CD14-positive monocyte (primary cell): ENCODE results near the gene ATG16L2. TPM values are rescaled to one million over a fixed set of nuclear protein-coding genes. Genes with fewer than 3 reads are reported as not detected.
A peak's percentile ranks its signal among the peaks of the same experiment; 100 is the strongest.

ENCODE experiments used
- DNase-seq, 3 donors: peaks; one replicate each; pipeline ENCODE4 v3.0.0-alpha.2; 2011 to 2022
- H2AFZ ChIP-seq: 2 replicates; pipeline ENCODE4 v1.6.0; 2012; ENCODE audit warnings: mild to moderate bottlenecking, low read depth, low read length, inconsistent platforms; ENCODE audit not compliant: insufficient read depth, poor library complexity, severe bottlenecking
- H3K27ac ChIP-seq, 2 donors: 1 replicate in 1 of 2; 2 replicates in 1 of 2; pipeline ENCODE4 v1.5.1; 2012 to 2013; ENCODE audit warnings: low read length in 2 of 2, control low read depth in 1 of 2, inconsistent platforms in 1 of 2, low read depth in 1 of 2, mild to moderate bottlenecking in 1 of 2
- H3K27me3 ChIP-seq, 2 donors: one replicate each; pipeline versions ENCODE4 v1.6.0 to v1.6.1; 2011 to 2013; ENCODE audit warnings: low read length in 2 of 2; ENCODE audit not compliant: control insufficient read depth in 2 of 2, insufficient read depth in 2 of 2
- H3K36me3 ChIP-seq, 2 donors: replicated peaks in 1 of 2; 1 replicate in 1 of 2; 2 replicates in 1 of 2; pipeline versions ENCODE4 v1.5.1 to v1.6.1; 2012 to 2013; ENCODE audit warnings: low read length in 2 of 2, control low read depth in 1 of 2, inconsistent platforms in 1 of 2, mild to moderate bottlenecking in 1 of 2; ENCODE audit not compliant: insufficient read depth in 2 of 2, control insufficient read depth in 1 of 2
- H3K4me1 ChIP-seq, 2 donors: 1 replicate in 1 of 2; 2 replicates in 1 of 2; pipeline versions ENCODE4 v1.5.1 to v1.6.1; 2012 to 2013; ENCODE audit warnings: low read length in 2 of 2, control low read depth in 1 of 2, inconsistent platforms in 1 of 2, mild to moderate bottlenecking in 1 of 2, moderate library complexity in 1 of 2; ENCODE audit not compliant: insufficient read depth in 2 of 2, control insufficient read depth in 1 of 2
- H3K4me2 ChIP-seq: replicated peaks from 2 replicates; pipeline ENCODE3; 2012; ENCODE audit warnings: low read length, moderate library complexity, mild to moderate bottlenecking; ENCODE audit not compliant: poor library complexity, severe bottlenecking; ENCODE audit errors: extremely low read depth
- H3K4me3 ChIP-seq, 3 experiments: fragments of 200-600 bp in 1 of 3; sonication (generic) in 1 of 3; replicated peaks in 1 of 3; 1 replicate in 2 of 3; 2 replicates in 1 of 3; pipeline ENCODE4 v1.5.1; 2011 to 2013; ENCODE audit warnings: low read length in 3 of 3, mild to moderate bottlenecking in 3 of 3, control low read depth in 2 of 3, low read depth in 2 of 3, inconsistent platforms in 1 of 3, moderate library complexity in 1 of 3
- H3K79me2 ChIP-seq: 2 replicates; pipeline ENCODE4 v1.6.0; 2012; ENCODE audit warnings: mild to moderate bottlenecking, control low read depth, inconsistent platforms, low read length, moderate library complexity; ENCODE audit not compliant: insufficient read depth
- H3K9ac ChIP-seq: 2 replicates; pipeline ENCODE4 v1.6.0; 2017; ENCODE audit warnings: low read length, mild to moderate bottlenecking; ENCODE audit not compliant: insufficient read depth, poor library complexity, severe bottlenecking
- H3K9me3 ChIP-seq, 2 donors: replicated peaks in 1 of 2; 1 replicate in 1 of 2; 2 replicates in 1 of 2; pipeline versions ENCODE4 v1.5.1 to v1.6.1; 2012 to 2013; ENCODE audit warnings: low read length in 2 of 2, control low read depth in 1 of 2; ENCODE audit not compliant: control insufficient read depth in 1 of 2, insufficient read depth in 1 of 2
- H4K20me1 ChIP-seq: 2 replicates; pipeline ENCODE4 v1.6.0; 2012; ENCODE audit warnings: mild to moderate bottlenecking, low read length, control low read depth, moderate library complexity; ENCODE audit not compliant: insufficient read depth
- H3K27ac Mint-ChIP-seq, 7 donors: one replicate each; pipeline ENCODE4 v1.8.0; 2020; ENCODE audit warnings: mild to moderate bottlenecking in 7 of 7, mixed read lengths in 7 of 7, moderate library complexity in 6 of 7, inconsistent platforms in 2 of 7
- H3K27me3 Mint-ChIP-seq, 3 donors: one replicate each; pipeline ENCODE4 v1.8.0; 2021 to 2022; ENCODE audit warnings: low read depth in 3 of 3, mild to moderate bottlenecking in 3 of 3, mixed read lengths in 3 of 3, moderate library complexity in 3 of 3, inconsistent platforms in 1 of 3
- H3K36me3 Mint-ChIP-seq, 2 donors: one replicate each; pipeline ENCODE4 v1.8.0; 2020; ENCODE audit warnings: mixed read lengths in 2 of 2, inconsistent platforms in 1 of 2, mild to moderate bottlenecking in 1 of 2
- H3K4me1 Mint-ChIP-seq: one replicate; pipeline ENCODE4 v1.8.0; 2020; ENCODE audit warnings: mild to moderate bottlenecking, mixed read lengths
- H3K4me3 Mint-ChIP-seq, 2 donors: one replicate each; pipeline ENCODE4 v1.8.0; 2020; ENCODE audit warnings: mild to moderate bottlenecking in 2 of 2, mixed read lengths in 2 of 2, moderate library complexity in 1 of 2
- H3K9me3 Mint-ChIP-seq, 7 donors: one replicate each; pipeline ENCODE4 v1.8.0; 2020 to 2022; ENCODE audit warnings: mixed read lengths in 7 of 7, mild to moderate bottlenecking in 6 of 7, moderate library complexity in 6 of 7, inconsistent platforms in 2 of 7
- CTCF ChIP-seq: fragments of 200-600 bp; IDR thresholded peaks from one replicate; pipeline ENCODE4 v1.8.0; 2022; ENCODE audit warnings: antibody characterized with exemption, mild to moderate bottlenecking
- WGBS: methylation state at CpG from one replicate; pipeline ENCODE4 v1.1.5; 2013; ENCODE audit warnings: missing lambda C conversion rate; ENCODE audit not compliant: insufficient coverage; 5-methylcytosine and 5-hydroxymethylcytosine counted together
- intact Hi-C, 2 donors: fragments of 100-400 bp; cut with micrococcal nuclease; formaldehyde crosslinking; loops; one replicate each; pipeline versions ENCODE4 v1.15.0 to v1.15.1; 2023
- polyA plus RNA-seq, 3 donors: library from polyadenylated mRNA; depleted of rRNA in 1 of 3; unstranded in 2 of 3; stranded (reverse) in 1 of 3; fragments of 300-500 nt in 2 of 3; fragments of >200 nt in 1 of 3; fragmentation: Illumina TruSeq in 2 of 3; gene quantifications; 1 replicate in 2 of 3; 2 replicates in 1 of 3; pipeline ENCODE4 v1.2.3, GENCODE V29; 2012 to 2021

The ATG16L2 gene
- polyA plus RNA-seq, 3 donors = 36.9 to 975 (median 46.8) TPM

- Histone ChIP-seq H3K36me3 (peaks cover 21 to 24% of the 10 kb centered on the region in 2 donors), H4K20me1 (peaks cover 33% of the 10 kb centered on the region), H2AFZ (no peak overlapping the region), H3K9me3 (no peaks in the 10 kb centered on the region), H3K27ac (peak overlapping the region; percentile 98), H3K4me1 (peaks cover 62 to 80% of the 10 kb centered on the region in 2 donors), H3K9ac (peak overlapping the region; percentile 94), H3K4me3 (peak overlapping the region; percentile 73 to 100 (median 99)), H3K27me3 (no peaks in the 10 kb centered on the region), H3K4me2 (peak overlapping the region; percentile 100), H3K79me2 (peaks cover 87% of the 10 kb centered on the region)
- WGBS = 17% methylated on average over 1 of the region's 4 CpGs
- Mint-ChIP-seq H3K27ac (peak overlapping the region; percentile 97 to 100 (median 98)), H3K4me1 (peaks cover 69% of the 10 kb centered on the region), H3K4me3 (peak overlapping the region; percentile 99 to 100), H3K9me3 (peaks cover 0 to 5% (median 3%) of the 10 kb centered on the region in 7 donors), H3K36me3 (peaks cover 29 to 57% of the 10 kb centered on the region in 2 donors), H3K27me3 (peaks cover 0 to 5% (median 3%) of the 10 kb centered on the region in 3 donors)
- DNase-seq = peak; percentile 52 to 60 (median 58)
- no peak for TF ChIP-seq CTCF
- intact Hi-C loops = loop anchor here in 1 of 2 donors (5.0 kb wide), 2 partner anchors 75 to 90 kb away; no protein-coding TSS in a partner anchor
Measured at GRCh38 chr11:72812604-72812966, 1.6 kb upstream of the ATG16L2 start.

GRCh38 chr11:72812967-72813739, 1.1 kb upstream of the ATG16L2 start:
- Histone ChIP-seq H3K4me1 (peaks cover 59 to 80% of the 10 kb centered on the region in 2 donors), H4K20me1 (peaks cover 39% of the 10 kb centered on the region), H3K27ac (peak overlapping the region; percentile 98), H3K36me3 (peaks cover 27 to 30% of the 10 kb centered on the region in 2 donors), H3K9me3 (no peaks in the 10 kb centered on the region), H3K79me2 (peaks cover 93% of the 10 kb centered on the region), H3K4me2 (peak overlapping the region; percentile 100), H3K9ac (peak overlapping the region; percentile 94), H3K27me3 (no peaks in the 10 kb centered on the region), H2AFZ (no peak overlapping the region), H3K4me3 (peak overlapping the region; percentile 73 to 100 (median 99))
- Mint-ChIP-seq H3K27me3 (peaks cover 0 to 5% (median 3%) of the 10 kb centered on the region in 3 donors), H3K27ac (peak overlapping the region; percentile 97 to 100 (median 98)), H3K36me3 (peaks cover 35 to 63% of the 10 kb centered on the region in 2 donors), H3K4me3 (peak overlapping the region; percentile 99 to 100), H3K9me3 (peaks cover 0 to 5% (median 3%) of the 10 kb centered on the region in 7 donors), H3K4me1 (peaks cover 68% of the 10 kb centered on the region)
- peak; percentile 87 for TF ChIP-seq CTCF
- peak; percentile 81 to 88 (median 86) for DNase-seq
- under 1% methylated on average over 22 of the region's 24 CpGs for WGBS
- intact Hi-C loops = loop anchor here in 1 of 2 donors (5.0 kb wide), 2 partner anchors 76 to 91 kb away; no protein-coding TSS in a partner anchor
